Smooth muscle cell (in vitro differentiated cells): ENCODE results near the gene PPP1R14C. TPM values are rescaled to one million over a fixed set of nuclear protein-coding genes. Genes with fewer than 3 reads are reported as not detected.

ENCODE experiments used
- DNase-seq: peaks from one replicate; lab custom pipeline; 2025; ENCODE audit not compliant: unreplicated experiment; lab: John Stamatoyannopoulos, UW
- H2AFZ ChIP-seq: fragments of 200-600 bp; sonication (generic); 2 replicates; pipeline ENCODE4 v1.6.0; 2016; ENCODE audit warnings: antibody characterized with exemption, low read depth, mild to moderate bottlenecking
- H3F3A ChIP-seq: fragments of 200-600 bp; sonication (generic); 2 replicates; pipeline ENCODE4 v1.6.0; 2017; ENCODE audit warnings: antibody characterized with exemption, low read depth
- H3K27ac ChIP-seq: fragments of 200-600 bp; sonication (generic); 2 replicates; pipeline ENCODE4 v1.5.1; 2016; ENCODE audit warnings: low read depth, mild to moderate bottlenecking
- H3K27me3 ChIP-seq: fragments of 200-600 bp; sonication (generic); 2 replicates; pipeline ENCODE4 v1.6.1; 2016; ENCODE audit warnings: low read depth, mild to moderate bottlenecking
- H3K36me3 ChIP-seq: fragments of 200-600 bp; sonication (generic); 2 replicates; pipeline ENCODE4 v1.5.1; 2016; ENCODE audit warnings: low read depth
- H3K4me1 ChIP-seq: fragments of 200-600 bp; sonication (generic); 2 replicates; pipeline ENCODE4 v1.5.1; 2016; ENCODE audit warnings: low read depth
- H3K4me2 ChIP-seq: fragments of 200-600 bp; sonication (generic); 2 replicates; pipeline ENCODE4 v1.6.0; 2016; ENCODE audit warnings: mild to moderate bottlenecking
- H3K4me3 ChIP-seq: fragments of 200-600 bp; sonication (generic); 2 replicates; pipeline ENCODE4 v1.5.1; 2016; ENCODE audit warnings: mild to moderate bottlenecking
- H3K79me2 ChIP-seq: fragments of 200-600 bp; sonication (generic); 2 replicates; pipeline ENCODE4 v1.6.0; 2016; ENCODE audit warnings: low read depth, mild to moderate bottlenecking
- H3K9ac ChIP-seq: fragments of 200-600 bp; sonication (generic); 2 replicates; pipeline ENCODE4 v1.6.0; 2016; ENCODE audit warnings: low read depth
- H3K9me3 ChIP-seq: fragments of 200-600 bp; sonication (generic); replicated peaks from 2 replicates; pipeline ENCODE4 v1.5.1; 2016; ENCODE audit warnings: low read depth
- H4K20me1 ChIP-seq: fragments of 200-600 bp; sonication (generic); 2 replicates; pipeline ENCODE4 v1.6.0; 2016; ENCODE audit warnings: low read depth
- CTCF ChIP-seq: fragments of 200-600 bp; sonication (generic); IDR thresholded peaks from 2 replicates; pipeline ENCODE4 v1.5.1; 2017; ENCODE audit warnings: borderline replicate concordance, mild to moderate bottlenecking, antibody characterized with exemption; ENCODE audit not compliant: insufficient read depth, poor library complexity, severe bottlenecking
- WGBS: methylation state at CpG from one replicate; pipeline ENCODE4 v1.1.7; 2016; ENCODE audit warnings: low lambda C conversion rate; 5-methylcytosine and 5-hydroxymethylcytosine counted together
- polyA plus RNA-seq: library from polyadenylated mRNA; unstranded; fragments of >200 nt; fragmentation: Nextera tagmentation; extraction: Ambion mirVana; gene quantifications from 2 replicates; pipeline ENCODE4 v1.2.1, GENCODE V29; 2016
- total RNA-seq: library from RNA; depleted of rRNA; stranded (reverse); fragments of >200 nt; gene quantifications from 2 replicates; pipeline ENCODE4 v1.2.3, GENCODE V29; 2014

PPP1R14C gene
- total and polyA plus RNA-seq, 2 experiments from 2014 or later = 2.6 to 7.9 TPM

- H3K4me1 ChIP-seq = no peaks in the 10 kb centered on the region
- no peak for TF ChIP-seq CTCF
- H3K79me2 ChIP-seq = no peaks in the 10 kb centered on the region
Measured at GRCh38 chr6:150247803-150248202, 105.0 kb downstream of the PPP1R14C start.

GRCh38 chr6:150248300-150248699 is 105.5 kb downstream of the PPP1R14C start:
- 79% methylated on average over 1 of the region's 1 CpG for WGBS
- Histone ChIP-seq H3K79me2 (no peaks in the 10 kb centered on the region), H3K27ac (no peak overlapping the region), H3K4me3 (no peak overlapping the region), H4K20me1 (no peaks in the 10 kb centered on the region), H3K4me1 (peaks cover 3% of the 10 kb centered on the region), H3K9ac (no peak overlapping the region), H3K9me3 (no peaks in the 10 kb centered on the region), H2AFZ (no peak overlapping the region), H3K27me3 (no peaks in the 10 kb centered on the region), H3F3A (no peaks in the 10 kb centered on the region), H3K36me3 (no peaks in the 10 kb centered on the region), H3K4me2 (no peak overlapping the region)
- no peak for DNase-seq
- TF ChIP-seq CTCF = no peak

More at GRCh38 chr6:150247803-150248202, 105.0 kb downstream of the PPP1R14C start:
- Histone ChIP-seq H3F3A (no peaks in the 10 kb centered on the region), H3K36me3 (no peaks in the 10 kb centered on the region), H3K27me3 (no peaks in the 10 kb centered on the region), H3K27ac (no peak overlapping the region), H4K20me1 (no peaks in the 10 kb centered on the region), H3K9ac (no peak overlapping the region), H3K4me3 (no peak overlapping the region), H2AFZ (no peak overlapping the region), H3K4me2 (no peak overlapping the region), H3K9me3 (no peaks in the 10 kb centered on the region)
- 89% methylated on average over 2 of the region's 2 CpGs for whole genome bisulfite sequencing
- DNase-seq = no peak

GRCh38 chr6:150249261-150249660 is 106.4 kb downstream of the PPP1R14C start:
- Histone ChIP-seq H4K20me1 (no peaks in the 10 kb centered on the region), H3K4me3 (no peak overlapping the region), H3K79me2 (no peaks in the 10 kb centered on the region), H3K27me3 (no peaks in the 10 kb centered on the region), H3F3A (no peaks in the 10 kb centered on the region), H3K36me3 (no peaks in the 10 kb centered on the region), H3K9ac (no peak overlapping the region), H3K4me2 (peak overlapping the region; percentile 25), H3K4me1 (peaks cover 3% of the 10 kb centered on the region), H3K27ac (peak overlapping the region; percentile 33), H3K9me3 (no peaks in the 10 kb centered on the region), H2AFZ (peak overlapping the region; percentile 42)
- no peak for TF ChIP-seq CTCF
- WGBS = 28% methylated on average over 2 of the region's 2 CpGs
- DNase-seq = no peak

- 64% methylated on average over 4 of the region's 4 CpGs for WGBS
- no peaks in the 10 kb centered on the region for H3K9me3 ChIP-seq
- TF ChIP-seq CTCF = no peak
- H3K36me3 ChIP-seq = no peaks in the 10 kb centered on the region
- no peak overlapping the region for H3K27ac ChIP-seq
- no peaks in the 10 kb centered on the region for H4K20me1 ChIP-seq
- no peak overlapping the region for H3K4me3 ChIP-seq
- no peaks in the 10 kb centered on the region for H3K79me2 ChIP-seq
- H3F3A ChIP-seq = no peaks in the 10 kb centered on the region
- H3K9ac ChIP-seq = no peak overlapping the region
- peaks cover 3% of the 10 kb centered on the region for H3K4me1 ChIP-seq
- no peak for DNase-seq
- H3K4me2 ChIP-seq = no peak overlapping the region
- no peak overlapping the region for H2AFZ ChIP-seq
- H3K27me3 ChIP-seq = no peaks in the 10 kb centered on the region
Measured at GRCh38 chr6:150250826-150251225, 108.0 kb downstream of the PPP1R14C start.
